Measurements from ENCODE around the gene NMT2.

DNA sequence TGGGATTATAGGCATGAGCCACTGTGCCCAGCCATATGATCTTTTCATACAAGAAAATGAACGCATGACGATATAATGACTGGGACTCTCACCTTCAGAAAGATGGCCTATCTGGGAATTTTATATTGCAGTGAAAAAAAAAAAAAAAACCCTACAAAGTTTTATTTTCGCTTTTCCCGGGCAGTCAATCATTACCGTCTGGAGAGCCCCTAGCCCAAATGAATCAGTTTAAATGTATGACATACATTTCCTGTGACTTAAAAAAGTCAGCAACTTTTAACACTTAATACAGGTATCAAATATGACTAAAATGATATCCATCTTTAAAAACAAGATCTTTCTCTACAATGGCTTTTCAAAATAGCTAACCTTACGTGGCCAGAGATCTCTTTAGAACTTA is 48.2 kb upstream of the NMT2 start:
- TF ChIP-seq, protein P1, sequence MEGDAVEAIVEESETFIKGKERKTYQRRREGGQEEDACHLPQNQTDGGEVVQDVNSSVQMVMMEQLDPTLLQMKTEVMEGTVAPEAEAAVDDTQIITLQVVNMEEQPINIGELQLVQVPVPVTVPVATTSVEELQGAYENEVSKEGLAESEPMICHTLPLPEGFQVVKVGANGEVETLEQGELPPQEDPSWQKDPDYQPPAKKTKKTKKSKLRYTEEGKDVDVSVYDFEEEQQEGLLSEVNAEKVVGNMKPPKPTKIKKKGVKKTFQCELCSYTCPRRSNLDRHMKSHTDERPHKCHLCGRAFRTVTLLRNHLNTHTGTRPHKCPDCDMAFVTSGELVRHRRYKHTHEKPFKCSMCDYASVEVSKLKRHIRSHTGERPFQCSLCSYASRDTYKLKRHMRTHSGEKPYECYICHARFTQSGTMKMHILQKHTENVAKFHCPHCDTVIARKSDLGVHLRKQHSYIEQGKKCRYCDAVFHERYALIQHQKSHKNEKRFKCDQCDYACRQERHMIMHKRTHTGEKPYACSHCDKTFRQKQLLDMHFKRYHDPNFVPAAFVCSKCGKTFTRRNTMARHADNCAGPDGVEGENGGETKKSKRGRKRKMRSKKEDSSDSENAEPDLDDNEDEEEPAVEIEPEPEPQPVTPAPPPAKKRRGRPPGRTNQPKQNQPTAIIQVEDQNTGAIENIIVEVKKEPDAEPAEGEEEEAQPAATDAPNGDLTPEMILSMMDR (IDR thresholded peaks at IDR 0.05): no peak
- TF ChIP-seq MAFK (IDR thresholded peaks at IDR 0.05; ENCODE audit: partially characterized antibody): no peak
- TF ChIP-seq HOXA7 (CRISPR knock-in tag; IDR thresholded peaks at IDR 0.05): no peak
- no peak for TF ChIP-seq ZNF302 (CRISPR knock-in tag; IDR thresholded peaks at IDR 0.05)
- TF ChIP-seq RCOR1 (IDR thresholded peaks at IDR 0.05; ENCODE audit: low read depth, low read length): no peak
